IMR-90 (cell line): Measurements from ENCODE around the gene IL23R. TPM values are rescaled to one million over a fixed set of nuclear protein-coding genes. Genes with fewer than 3 reads are reported as not detected.
A peak's percentile ranks its signal among the peaks of the same experiment; 100 is the strongest.

ENCODE experiments used
- ATAC-seq: fragments of 200-7000 bp; cut with Tn5 transposase; 2 replicates; pipeline ENCODE4 v1.9.1; 2020; ENCODE audit warnings: low read depth, mild to moderate bottlenecking, moderate library complexity
- BruUV-seq: library from RNA; stranded (reverse); fragments of 400-500 nt; replicated peaks from 2 replicates; lab custom pipeline; 2021; lab: Mats Ljungman, UMichigan
- CTCF ChIA-PET: fragments of 300-600 bp; formaldehyde crosslinking; extraction: SDS; loops from one replicate; lab custom pipeline; 2021; ENCODE audit warnings: antibody characterized with exemption; lab: Yijun Ruan, JAX
- POLR2A ChIA-PET: fragments of 300-600 bp; sonication (Branson Sonifier 250); formaldehyde crosslinking; loops from one replicate; lab custom pipeline; 2022; ENCODE audit warnings: antibody characterized with exemption; ENCODE audit not compliant: unreplicated experiment; lab: Charles Lee
- DNase-seq: peaks from one replicate; pipeline ENCODE4 v3.0.0; 2013
- H2AFZ ChIP-seq: replicated peaks from 2 replicates; pipeline ENCODE3; 2013; ENCODE audit warnings: low read length, mild to moderate bottlenecking; ENCODE audit not compliant: poor library complexity
- H2AK5ac ChIP-seq: 2 replicates; pipeline ENCODE4 v1.6.1; 2013; ENCODE audit warnings: low read depth, low read length, inconsistent platforms
- H2AK9ac ChIP-seq: replicated peaks from 2 replicates; pipeline ENCODE3; 2013; ENCODE audit warnings: mild to moderate bottlenecking, low read depth, low read length, moderate library complexity; ENCODE audit not compliant: poor library complexity
- H2BK120ac ChIP-seq: 2 replicates; pipeline ENCODE4 v1.6.1; 2013; ENCODE audit warnings: low read depth, low read length, inconsistent platforms
- H2BK15ac ChIP-seq: 3 replicates; pipeline ENCODE4 v1.6.1; 2013; ENCODE audit warnings: low read depth, low read length, inconsistent platforms
- H2BK20ac ChIP-seq: 2 replicates; pipeline ENCODE4 v1.6.1; 2013; ENCODE audit warnings: low read depth, mild to moderate bottlenecking, inconsistent platforms, low read length, moderate library complexity
- H2BK5ac ChIP-seq: 2 replicates; pipeline ENCODE4 v1.6.1; 2013; ENCODE audit warnings: mild to moderate bottlenecking, low read depth, low read length, inconsistent platforms; ENCODE audit not compliant: poor library complexity, severe bottlenecking
- H3K14ac ChIP-seq: replicated peaks from 2 replicates; pipeline ENCODE4 v1.6.1; 2013; ENCODE audit warnings: low read depth, low read length, inconsistent platforms
- H3K18ac ChIP-seq: 2 replicates; pipeline ENCODE4 v1.6.1; 2013; ENCODE audit warnings: low read depth, low read length, control low read depth
- H3K23ac ChIP-seq: 2 replicates; pipeline ENCODE4 v1.6.1; 2013; ENCODE audit warnings: low read depth, low read length, inconsistent platforms
- H3K27ac ChIP-seq: 2 replicates; pipeline ENCODE4 v1.5.1; 2013; ENCODE audit warnings: mild to moderate bottlenecking, control low read depth, low read length; ENCODE audit not compliant: insufficient read depth
- H3K27me3 ChIP-seq: 2 replicates; pipeline ENCODE4 v1.6.1; 2013; ENCODE audit warnings: low read length; ENCODE audit not compliant: control insufficient read depth, insufficient read depth
- H3K36me3 ChIP-seq: 2 replicates; pipeline ENCODE4 v1.6.1; 2013; ENCODE audit warnings: low read length, mixed read lengths; ENCODE audit not compliant: control insufficient read depth, insufficient read depth
- H3K4ac ChIP-seq: 2 replicates; pipeline ENCODE4 v1.6.1; 2013; ENCODE audit warnings: low read depth, low read length, inconsistent platforms
- H3K4me1 ChIP-seq: 2 replicates; pipeline ENCODE4 v1.6.1; 2013; ENCODE audit warnings: low read length, mixed read lengths; ENCODE audit not compliant: control insufficient read depth, insufficient read depth
- H3K4me2 ChIP-seq: 2 replicates; pipeline ENCODE4 v1.6.1; 2013; ENCODE audit warnings: low read depth, mild to moderate bottlenecking, control low read depth, low read length, moderate library complexity
- H3K4me3 ChIP-seq: 2 replicates; pipeline ENCODE4 v1.5.1; 2013; ENCODE audit warnings: low read depth, mild to moderate bottlenecking, control low read depth, low read length, moderate library complexity; ENCODE audit not compliant: insufficient read depth
- H3K56ac ChIP-seq: 2 replicates; pipeline ENCODE4 v1.6.1; 2013; ENCODE audit warnings: low read length, inconsistent platforms; ENCODE audit not compliant: insufficient read depth; ENCODE audit errors: extremely low read depth
- H3K79me1 ChIP-seq, 2 experiments: 2 replicates each; pipeline ENCODE4 v1.6.1; 2013; ENCODE audit warnings: low read length in 2 of 2, inconsistent platforms in 1 of 2, low read depth in 1 of 2
- H3K9ac ChIP-seq: 2 replicates; pipeline ENCODE4 v1.6.1; 2013; ENCODE audit warnings: low read depth, low read length, control low read depth
- H3K9me1 ChIP-seq: 2 replicates; pipeline ENCODE4 v1.6.1; 2013; ENCODE audit warnings: low read length, inconsistent platforms; ENCODE audit not compliant: insufficient read depth
- H3K9me3 ChIP-seq: 2 replicates; pipeline ENCODE4 v1.6.1; 2013; ENCODE audit warnings: low read length; ENCODE audit not compliant: control insufficient read depth, insufficient read depth
- H4K20me1 ChIP-seq: 2 replicates; pipeline ENCODE4 v1.6.1; 2013; ENCODE audit warnings: low read length, inconsistent platforms; ENCODE audit not compliant: insufficient read depth
- H4K5ac ChIP-seq: 2 replicates; pipeline ENCODE4 v1.6.1; 2013; ENCODE audit warnings: mild to moderate bottlenecking, low read depth, low read length, control low read depth
- H4K8ac ChIP-seq, 2 experiments: 2 replicates each; pipeline ENCODE4 v1.6.1; 2013; ENCODE audit warnings: low read depth in 2 of 2, low read length in 2 of 2, control low read depth in 1 of 2, inconsistent platforms in 1 of 2
- H4K91ac ChIP-seq: 2 replicates; pipeline ENCODE4 v1.6.1; 2013; ENCODE audit warnings: low read depth, low read length, inconsistent platforms; ENCODE audit not compliant: insufficient read depth
- BHLHE40 ChIP-seq: fragments of 150-350 bp; IDR thresholded peaks from 2 replicates; pipeline ENCODE4 v1.6.1; 2016; ENCODE audit warnings: mild to moderate bottlenecking, low read depth, low read length
- CEBPB ChIP-seq: IDR thresholded peaks from 2 replicates; pipeline ENCODE4 v1.6.1; 2012; ENCODE audit warnings: low read depth, low read length, improper control_type of control experiment
- CHD1 ChIP-seq: IDR thresholded peaks from 2 replicates; pipeline ENCODE4 v1.6.1; 2012; ENCODE audit warnings: low read depth, low read length, improper control_type of control experiment
- ELK1 ChIP-seq: fragments of 150-350 bp; IDR thresholded peaks from 2 replicates; pipeline ENCODE4 v1.6.1; 2016; ENCODE audit warnings: low read depth, mild to moderate bottlenecking, low read length, moderate library complexity, borderline replicate concordance
- POLR2A ChIP-seq: IDR thresholded peaks from 2 replicates; pipeline ENCODE4 v1.6.1; 2012; ENCODE audit warnings: mild to moderate bottlenecking, low read depth, low read length
- RCOR1 ChIP-seq: IDR thresholded peaks from 2 replicates; pipeline ENCODE4 v1.6.1; 2012; ENCODE audit warnings: mild to moderate bottlenecking, low read length, improper control_type of control experiment; ENCODE audit not compliant: insufficient replicate concordance
- WGBS, 2 experiments: methylation state at CpG; one replicate each; pipeline versions ENCODE4 v1.1.5 to v1.1.7; 2013; ENCODE audit warnings: missing lambda C conversion rate in 2 of 2; ENCODE audit not compliant: insufficient read length in 1 of 2; ENCODE audit errors: extremely low coverage in 2 of 2; 5-methylcytosine and 5-hydroxymethylcytosine counted together
- dilution Hi-C: fragments of 300-500 bp; cut with HindIII; formaldehyde crosslinking; loops from one replicate; pipeline ENCODE4 v1.14.3; 2018; ENCODE audit warnings: low sequenced_read_pairs; ENCODE audit not compliant: unreplicated experiment
- in situ Hi-C: fragments of 300-500 bp; cut with MboI; formaldehyde crosslinking; loops from 3 replicates; pipeline ENCODE4 v1.14.3; 2019; ENCODE audit warnings: low sequenced_read_pairs, inconsistent platforms, mixed read lengths
- intact Hi-C: fragments of 100-400 bp; cut with micrococcal nuclease; formaldehyde crosslinking; loops from 2 replicates; pipeline ENCODE4 v1.10.0; 2022
- polyA plus RNA-seq, 3 experiments: library from polyadenylated mRNA; depleted of rRNA; stranded (reverse); fragments of >200 nt; gene quantifications; 2 replicates each; pipeline ENCODE4 v1.2.3, GENCODE V29; 2012; ENCODE audit warnings: low replicate concordance in 1 of 3
- total RNA-seq: library from RNA; depleted of rRNA; stranded (reverse); fragments of >200 nt; gene quantifications from 2 replicates; pipeline ENCODE4 v1.2.3, GENCODE V29; 2012

The IL23R gene
- total and polyA plus RNA-seq, 2 of the 4 experiments (the other 2 are of a cell fraction) = not detected

- dilution Hi-C loops = no loop called here
- H2BK5ac ChIP-seq = no peak overlapping the region
- WGBS, 2 experiments = no CpG with 5 or more reads among the region's 3 CpGs
- H3K27ac ChIP-seq = peak overlapping the region; percentile 18; the same call in 1 of the 2 replicates
- no peak overlapping the region for H2BK20ac ChIP-seq
- no TSS peak for BruUV-seq
- H3K9me3 ChIP-seq = no peaks in the 10 kb centered on the region
- no peak overlapping the region for H4K8ac ChIP-seq
- H3K9ac ChIP-seq = no peak overlapping the region
- POLR2A ChIA-PET = no interaction called here
- no peak overlapping the region for H2BK15ac ChIP-seq
- no peak overlapping the region for H4K5ac ChIP-seq
- TF ChIP-seq CEBPB (no peak), POLR2A (no peak), ELK1 (no peak), BHLHE40 (no peak), RCOR1 (no peak), CHD1 (no peak)
- no peaks in the 10 kb centered on the region for H4K20me1 ChIP-seq
- no peak for DNase-seq
- H2AK9ac ChIP-seq = no peak overlapping the region
- CTCF ChIA-PET = no interaction called here
- H3K4me3 ChIP-seq = no peak overlapping the region
- H3K9me1 ChIP-seq = no peaks in the 10 kb centered on the region
- no peak overlapping the region for H4K91ac ChIP-seq
- intact Hi-C loops = loop anchor here (10.0 kb wide), 1 partner anchor 54 kb away; no protein-coding TSS in a partner anchor
- H3K36me3 ChIP-seq = no peaks in the 10 kb centered on the region
- no peaks in the 10 kb centered on the region for H3K4me1 ChIP-seq
- ATAC-seq = no peak
- in situ Hi-C loops = no loop called here
- H3K56ac ChIP-seq = no peak overlapping the region
- H3K23ac ChIP-seq = no peak overlapping the region
- no peaks in the 10 kb centered on the region for H3K27me3 ChIP-seq
- peak overlapping the region; percentile 53; the same call in 1 of the 2 replicates for H3K18ac ChIP-seq
- no peak overlapping the region for H2BK120ac ChIP-seq
- H3K4me2 ChIP-seq = no peak overlapping the region
- H2AFZ ChIP-seq = no peak overlapping the region
- no peak overlapping the region for H2AK5ac ChIP-seq
- no peaks in the 10 kb centered on the region for H3K79me1 ChIP-seq
- H3K4ac ChIP-seq = no peak overlapping the region
- H3K14ac ChIP-seq = no peak overlapping the region
Observed at GRCh38 chr1:67118646-67119045, 47.6 kb upstream of the IL23R start.
